Dermis blood vessel endothelial cell (primary cell): Measurements from ENCODE around the gene USP51. TPM values are rescaled to one million over a fixed set of nuclear protein-coding genes. Genes with fewer than 3 reads are reported as not detected.
"Not testable (repeated sequence)": the region's sequence is repeated elsewhere in the genome, so short reads cannot be mapped to it uniquely, and the experiment has no call there.

Experiments
- DNase-seq: peaks from one replicate; pipeline ENCODE4 v3.0.0; 2010
- total RNA-seq: library from RNA; depleted of rRNA; stranded (reverse); fragments of >200 nt; gene quantifications from 2 replicates; pipeline ENCODE4 v1.2.3, GENCODE V29; 2014

The USP51 gene
- 1.2 and 1.9 TPM in 2 replicates for total RNA-seq

DNA sequence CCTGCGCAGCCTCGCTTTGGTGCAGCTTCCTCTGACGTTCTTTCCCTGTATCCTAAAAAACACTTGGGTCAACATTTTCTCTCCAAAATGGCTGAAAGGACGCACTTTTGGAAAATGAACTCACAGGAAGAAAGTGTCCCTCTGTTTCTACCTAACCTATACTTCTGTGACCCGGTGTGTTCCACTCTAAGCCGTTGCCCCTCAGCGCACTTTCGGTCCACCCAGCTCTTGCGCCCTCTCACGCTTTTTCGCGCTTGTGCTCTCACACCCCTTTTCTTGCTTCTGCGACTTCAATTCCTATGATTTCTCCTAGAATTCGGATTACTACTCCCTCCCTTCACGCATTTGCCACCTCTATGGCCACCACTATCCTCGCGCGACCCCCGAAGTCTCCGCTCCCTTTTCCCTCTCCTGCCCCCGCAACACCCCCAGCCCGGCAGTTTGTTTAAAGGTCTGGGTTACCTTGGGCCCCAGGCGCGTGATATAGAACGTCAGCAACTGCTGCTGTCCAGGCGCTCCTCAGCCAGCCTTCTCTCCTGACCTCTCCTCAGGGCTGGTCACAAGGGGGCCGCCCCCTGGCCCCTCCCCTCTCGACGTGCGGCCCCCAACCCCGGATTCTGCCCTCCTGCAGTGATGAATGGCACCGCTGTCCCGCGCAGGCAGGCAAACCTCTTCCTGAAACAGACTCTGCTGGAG, at the start of gene USP51:
Gene USP51 (minus strand): TSS at position 535 of the 696 bp plus-strand sequence. CDS start 909 bp downstream, outside the sequence.
- peak; percentile 38 for DNase-seq

DNA sequence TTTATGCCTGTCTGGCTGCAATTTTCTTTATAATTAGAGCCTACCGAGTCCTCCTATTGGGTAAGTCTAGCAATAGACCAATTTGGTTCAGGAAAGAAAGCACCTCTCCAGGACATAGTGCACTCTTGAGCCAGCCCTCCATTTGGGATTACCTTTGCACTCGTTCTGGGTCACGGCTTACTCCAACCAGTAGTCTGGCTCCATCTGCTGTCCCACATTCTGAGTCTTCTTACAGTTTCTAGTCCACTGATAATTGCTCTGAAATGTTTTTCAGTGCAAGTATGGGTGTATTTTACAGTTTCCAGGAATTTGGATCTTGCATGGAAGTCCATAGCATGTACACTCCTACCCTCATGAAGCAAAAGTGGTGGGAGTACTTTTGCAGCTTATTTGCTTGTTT, 34.8 kb upstream of the USP51 start:
- no peak for DNase-seq

DNA sequence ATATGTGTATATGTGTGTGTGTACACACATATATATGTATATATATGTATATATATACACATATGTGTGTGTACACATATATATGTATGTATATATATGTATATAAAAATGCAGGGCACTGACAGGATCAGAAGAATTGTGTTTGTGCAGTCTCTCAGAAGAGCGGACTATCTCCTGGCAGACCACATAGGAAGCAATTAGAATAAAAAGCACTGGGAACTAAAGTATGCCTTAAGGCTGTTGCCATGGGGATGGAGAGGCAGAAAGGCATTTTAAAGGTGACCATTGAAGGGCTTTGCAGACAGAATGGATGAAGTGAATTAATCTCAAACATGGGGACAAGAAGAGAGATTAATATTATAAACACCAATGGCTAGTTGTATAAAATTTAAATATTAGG, 33.7 kb upstream of the USP51 start:
- no peak for DNase-seq

DNA sequence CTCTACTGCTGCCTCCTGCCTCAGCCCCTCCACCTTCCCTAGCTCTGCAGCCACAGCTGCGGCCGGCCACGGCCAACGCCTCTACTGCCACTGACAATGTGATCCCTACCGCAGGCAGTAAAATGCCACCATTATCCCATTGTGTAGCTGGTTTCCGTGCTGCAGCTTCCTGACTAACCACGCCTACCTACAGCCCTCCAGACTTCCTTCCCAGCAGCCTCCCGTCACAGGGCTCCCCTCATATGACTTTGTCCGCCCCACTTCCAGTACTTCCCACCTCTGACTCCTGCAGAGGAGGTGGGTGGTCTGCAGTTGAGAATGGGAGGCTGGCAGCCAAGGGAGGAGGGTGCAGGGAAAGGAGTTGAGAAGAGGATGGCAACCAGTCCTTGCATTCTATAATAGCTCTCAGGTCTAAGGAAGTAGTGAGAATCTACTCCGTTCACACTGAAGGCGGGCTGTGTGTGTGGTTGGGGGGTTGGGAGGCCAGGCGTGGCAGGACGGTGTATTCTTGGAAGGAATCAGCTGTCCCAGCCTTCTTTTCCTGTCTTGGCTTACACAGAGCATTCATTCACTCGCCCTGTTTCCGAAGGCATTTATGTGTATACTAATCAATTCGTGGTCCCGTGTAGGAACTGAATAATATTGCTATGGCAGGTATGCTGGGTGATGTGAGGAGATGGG, 33.1 kb upstream of the USP51 start:
- peak; percentile 42 for DNase-seq

DNA sequence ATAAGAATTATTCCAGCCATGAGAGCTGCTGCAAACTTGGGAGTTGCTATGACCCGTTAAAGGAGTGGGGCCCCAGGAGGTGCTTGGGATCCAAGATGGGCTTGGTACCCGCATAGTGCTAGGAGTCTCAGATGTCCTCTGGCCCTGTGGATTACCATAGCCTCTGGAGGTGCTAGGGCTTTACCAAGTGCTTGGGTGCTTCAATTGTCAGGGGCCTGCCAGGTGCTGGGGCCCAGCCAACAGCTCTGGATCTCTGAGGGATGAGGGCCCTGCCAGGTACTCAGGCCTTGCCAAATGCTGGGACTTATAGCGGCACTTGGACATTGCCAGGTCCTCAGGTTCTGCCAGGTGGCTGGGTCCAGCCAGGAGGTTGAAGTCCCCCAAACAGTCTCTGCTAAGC, 32.0 kb upstream of the USP51 start:
- no peak for DNase-seq

DNA sequence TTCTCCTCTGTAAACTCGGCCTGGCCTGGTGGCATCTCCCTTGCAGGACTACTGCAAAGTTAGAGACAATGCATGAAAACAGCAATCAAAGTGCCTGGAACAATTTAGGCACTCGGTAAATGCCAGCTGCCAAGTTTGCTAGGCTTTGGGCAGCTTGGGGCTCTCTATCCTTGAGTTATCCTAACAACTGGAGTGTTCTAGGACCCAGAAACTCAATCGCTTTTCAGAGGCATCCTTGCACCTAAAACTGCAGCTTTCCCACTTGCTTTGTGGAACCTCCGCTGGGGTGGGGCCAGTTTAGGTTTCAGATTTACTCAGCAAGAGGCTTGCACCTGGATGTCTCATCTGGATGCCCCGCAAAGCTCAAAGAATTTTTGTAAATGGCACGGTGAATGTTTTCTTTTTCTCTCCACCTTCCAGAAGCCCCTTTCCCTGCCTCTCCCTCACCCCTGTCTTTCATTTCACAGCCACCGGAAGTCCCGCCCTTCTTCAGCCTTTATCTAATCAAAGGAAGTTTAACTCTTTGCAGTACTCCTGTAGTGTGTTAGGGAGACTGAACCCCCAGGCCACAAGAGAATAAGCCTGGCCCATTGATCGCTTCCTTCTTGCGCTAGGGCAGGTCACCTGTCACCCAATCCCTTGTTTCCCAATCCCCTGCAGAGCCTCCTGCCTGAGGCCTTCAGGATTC, 27.3 kb upstream of the USP51 start:
- DNase-seq: not testable (repeated sequence)

DNA sequence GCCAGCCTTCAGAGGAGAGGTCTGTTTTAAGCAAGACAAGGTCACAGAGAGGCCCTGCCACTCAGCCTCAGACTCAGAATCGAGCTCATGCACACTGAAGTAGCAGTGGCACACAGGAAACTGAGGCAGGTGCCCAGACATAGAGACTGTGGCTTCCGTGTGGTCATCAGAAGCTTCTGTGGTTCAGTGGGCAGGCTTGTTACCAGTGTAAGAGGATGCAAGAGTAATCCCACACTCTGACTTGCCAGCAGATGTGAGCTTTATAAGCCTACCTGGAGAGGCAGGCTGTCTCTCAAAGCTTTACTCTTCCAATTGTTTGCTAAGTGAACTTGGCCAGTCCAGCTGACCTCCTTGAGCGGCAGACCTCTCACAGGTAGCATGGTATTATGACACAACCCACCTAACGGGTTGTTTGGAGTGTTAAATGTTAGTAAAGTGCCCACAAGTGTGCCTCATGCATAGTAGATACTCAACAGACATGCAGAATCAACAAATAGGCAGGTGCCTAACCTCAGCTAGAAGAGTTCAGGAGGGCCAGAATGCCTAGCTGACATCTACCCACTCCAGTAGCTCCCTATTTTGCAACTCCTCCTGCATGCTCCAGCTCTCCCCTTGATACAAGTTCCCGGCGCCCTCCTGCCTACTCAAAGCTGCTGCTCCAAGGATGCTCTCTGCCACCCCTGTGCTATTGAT, 23.5 kb upstream of the USP51 start:
- DNase-seq: not testable (repeated sequence)

DNA sequence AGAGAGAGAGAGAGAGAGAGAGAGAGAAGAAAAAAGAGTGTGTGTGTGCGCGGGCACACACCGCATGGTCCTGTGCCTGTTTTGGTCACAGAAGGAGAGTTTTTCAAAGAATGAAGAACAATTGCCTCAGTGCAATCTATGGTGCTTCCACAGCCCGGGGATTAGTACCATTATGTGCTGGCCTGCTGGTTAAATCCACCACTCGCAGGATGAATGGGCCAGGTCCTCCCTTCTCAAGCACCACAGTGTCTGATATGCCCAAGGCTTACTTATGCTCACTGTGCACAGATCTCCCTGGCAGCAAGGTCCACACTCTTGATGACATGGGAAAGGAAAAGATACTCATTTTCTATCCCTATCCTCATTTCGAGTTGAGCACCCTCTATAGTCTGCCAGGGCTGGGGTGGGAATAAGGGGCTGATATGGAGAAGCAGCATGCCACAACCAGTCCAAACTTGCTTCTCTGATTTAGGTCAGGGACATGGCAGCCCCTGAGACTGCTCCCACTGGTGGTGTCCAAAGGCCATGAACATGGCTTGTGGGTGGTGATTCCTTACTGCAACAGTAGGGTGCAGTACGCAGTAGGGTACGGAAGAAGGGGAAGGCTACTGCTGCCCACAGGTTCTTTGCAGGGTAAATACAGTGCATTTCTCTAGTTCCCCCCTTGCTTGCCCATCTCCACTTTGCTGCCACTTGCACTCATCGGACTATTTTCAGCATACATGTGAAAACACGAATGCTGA, 18.9 kb upstream of the USP51 start:
- not testable (repeated sequence) for DNase-seq

DNA sequence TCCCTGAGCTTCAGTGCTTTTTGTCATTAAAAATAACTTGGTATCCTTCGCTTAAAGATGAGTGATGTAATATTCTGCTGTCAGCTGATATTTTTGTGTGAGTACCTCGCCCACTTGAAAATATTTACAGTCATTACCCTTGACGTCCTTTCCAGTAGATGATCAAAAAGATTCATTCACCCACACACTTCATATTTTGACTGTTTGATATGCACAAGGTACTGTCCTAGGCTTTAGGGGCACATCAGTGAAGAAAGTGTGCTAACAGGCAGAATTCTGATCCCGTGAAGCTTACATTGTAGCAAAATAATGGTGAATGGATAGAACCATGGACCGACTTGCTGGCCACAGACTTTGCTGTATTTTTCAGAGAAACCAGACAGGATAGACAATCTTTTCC, 18.1 kb upstream of the USP51 start:
- DNase-seq: not testable (repeated sequence)

DNA sequence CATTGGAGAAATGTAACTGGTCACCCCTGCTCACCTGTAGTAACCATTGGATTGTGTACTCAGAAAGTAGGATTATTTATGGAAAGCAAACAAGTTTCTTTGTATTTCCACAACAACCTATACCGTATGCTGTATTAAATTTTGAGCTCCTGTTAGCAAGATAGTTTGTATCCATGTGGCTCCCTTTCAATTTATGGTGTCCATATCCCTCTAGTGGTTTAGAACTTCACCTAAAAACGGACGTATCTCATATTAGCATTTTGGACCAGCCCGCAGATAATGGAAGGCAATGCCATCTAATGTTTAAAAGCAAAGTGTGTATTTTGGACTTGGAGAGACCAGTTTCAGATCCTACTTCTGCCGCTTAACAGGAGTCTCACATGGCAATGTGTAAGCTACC, 17.4 kb upstream of the USP51 start:
- not testable (repeated sequence) for DNase-seq

DNA sequence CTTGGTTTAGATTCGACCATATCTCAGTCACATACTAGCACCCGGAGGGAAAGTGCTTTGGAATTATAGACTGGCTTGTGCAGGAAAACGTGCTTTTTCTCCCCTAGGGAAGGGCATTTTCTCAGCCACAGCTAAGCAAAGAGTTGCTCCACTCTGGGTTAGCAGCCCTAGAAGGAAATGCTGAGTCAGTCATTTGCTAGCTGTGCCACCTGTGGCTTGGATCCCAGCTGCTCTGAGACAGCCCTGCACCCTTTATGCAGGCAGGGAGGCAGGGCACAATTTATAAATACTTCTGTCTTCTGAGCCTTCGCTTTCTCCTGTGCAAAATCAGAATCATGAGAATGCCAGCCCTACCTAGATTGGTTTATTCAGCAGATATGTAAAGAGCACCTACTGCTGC, 1.3 kb upstream of the USP51 start:
- no peak for DNase-seq

DNA sequence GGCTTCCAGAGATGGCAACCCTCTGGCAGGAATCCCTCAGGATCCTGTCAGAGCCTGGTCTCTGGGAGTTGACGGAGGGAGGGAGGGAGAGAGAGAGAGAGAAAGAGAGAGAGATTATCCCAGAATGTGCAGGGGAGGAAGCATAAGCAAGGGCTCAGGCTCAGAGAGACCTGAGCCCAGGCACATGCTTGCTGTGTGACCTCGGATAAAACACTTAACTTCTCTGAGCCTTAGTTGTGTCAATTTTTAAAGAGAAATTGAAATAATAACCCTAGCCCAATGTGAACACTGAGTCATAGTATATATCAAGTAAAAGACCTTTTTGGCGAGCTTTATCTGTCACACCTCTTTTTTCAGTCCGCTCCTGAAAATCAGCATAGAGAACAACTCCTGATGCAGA, 473 bp upstream of the USP51 start:
- no peak for DNase-seq

DNA sequence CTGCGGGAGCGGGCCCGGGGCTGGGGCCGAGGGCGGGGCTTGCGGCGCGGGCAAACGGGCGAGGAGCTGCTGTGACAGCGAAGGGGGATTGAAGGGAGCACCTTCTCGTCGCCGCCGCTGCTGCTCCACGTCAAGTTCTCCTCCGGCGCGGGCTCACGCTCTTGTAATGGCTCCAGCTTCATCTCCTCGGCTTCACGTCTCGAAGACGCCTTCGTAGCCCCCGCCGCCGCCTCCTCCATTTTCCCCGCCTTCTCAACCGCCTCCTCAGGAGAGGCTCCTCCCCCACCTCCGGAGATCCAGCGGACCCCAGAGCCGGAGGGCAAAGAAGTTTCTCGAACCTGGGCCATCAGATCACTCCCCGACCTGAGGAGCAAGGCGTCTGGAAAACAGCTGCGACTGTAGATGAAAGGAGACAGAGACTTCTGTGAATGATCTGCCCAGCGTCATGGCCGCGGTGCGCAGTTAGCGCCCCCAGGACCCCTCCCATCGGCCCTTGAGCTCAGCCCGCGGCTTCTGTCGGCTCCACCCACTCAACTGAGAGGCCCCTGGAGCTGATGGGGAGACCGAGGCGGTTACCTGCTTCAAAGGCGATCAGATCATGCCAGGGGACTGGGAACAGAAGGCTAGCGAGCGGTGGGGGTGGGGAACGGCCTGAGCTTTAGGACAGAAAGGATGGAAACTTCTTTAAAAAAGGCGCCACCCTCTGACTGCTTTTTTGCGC, 895 bp downstream of the USP51 start:
- DNase-seq: peak; percentile 59

DNA sequence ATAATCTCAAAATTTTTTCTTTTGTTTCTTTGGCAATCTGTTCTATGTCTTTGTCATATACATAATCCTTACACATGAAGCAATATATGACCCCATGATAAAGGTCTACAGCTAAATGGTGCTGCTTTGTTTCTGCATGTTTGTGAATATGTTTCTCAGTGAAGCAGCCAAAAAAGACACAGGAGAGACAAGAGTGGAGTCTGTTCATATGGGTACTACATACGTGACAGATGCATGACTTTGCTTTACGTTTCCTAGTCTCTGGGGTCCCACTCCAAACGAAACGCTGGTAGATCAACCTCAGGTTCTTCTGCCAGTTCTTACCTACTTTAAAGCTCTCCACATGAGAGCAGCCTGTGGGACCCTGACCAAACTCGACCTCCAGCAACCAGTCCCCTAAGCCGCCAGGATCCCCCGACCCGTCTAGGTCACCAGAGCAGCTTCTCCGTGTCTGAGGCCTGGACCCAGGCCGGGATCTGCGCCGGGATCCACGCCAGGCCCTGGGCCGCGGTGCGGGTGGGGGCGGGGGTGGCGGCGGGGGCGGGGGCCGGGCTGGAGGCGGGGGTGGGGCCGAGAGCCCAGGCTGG, 1.5 kb downstream of the USP51 start:
- no peak for DNase-seq

- no peak for DNase-seq
Observed at GRCh38 chrX:55487143-55487542, 2.5 kb downstream of the USP51 start.

- peak; percentile 14 for DNase-seq
Observed at GRCh38 chrX:55486736-55487135, 2.9 kb downstream of the USP51 start.

DNA sequence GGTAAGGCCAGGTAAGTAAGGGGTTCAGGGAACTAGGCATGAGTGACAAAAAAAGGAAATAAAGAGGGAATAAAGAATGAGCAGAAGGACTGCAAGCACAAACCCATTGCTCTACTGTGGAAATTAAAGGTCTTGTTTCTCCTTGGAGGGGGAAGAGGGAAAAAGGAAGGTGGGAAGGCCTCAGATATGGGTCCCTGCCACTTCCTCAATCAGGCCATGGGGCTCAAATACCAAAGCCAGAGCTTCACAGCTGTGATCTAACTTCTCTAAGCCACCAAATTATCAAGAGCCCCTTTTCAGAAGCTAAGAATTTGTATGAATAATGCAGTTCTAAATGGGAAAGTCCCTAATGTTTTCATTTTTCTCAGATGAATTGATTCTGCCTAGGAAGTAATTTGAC, 4.7 kb downstream of the USP51 start:
- DNase-seq: no peak

DNA sequence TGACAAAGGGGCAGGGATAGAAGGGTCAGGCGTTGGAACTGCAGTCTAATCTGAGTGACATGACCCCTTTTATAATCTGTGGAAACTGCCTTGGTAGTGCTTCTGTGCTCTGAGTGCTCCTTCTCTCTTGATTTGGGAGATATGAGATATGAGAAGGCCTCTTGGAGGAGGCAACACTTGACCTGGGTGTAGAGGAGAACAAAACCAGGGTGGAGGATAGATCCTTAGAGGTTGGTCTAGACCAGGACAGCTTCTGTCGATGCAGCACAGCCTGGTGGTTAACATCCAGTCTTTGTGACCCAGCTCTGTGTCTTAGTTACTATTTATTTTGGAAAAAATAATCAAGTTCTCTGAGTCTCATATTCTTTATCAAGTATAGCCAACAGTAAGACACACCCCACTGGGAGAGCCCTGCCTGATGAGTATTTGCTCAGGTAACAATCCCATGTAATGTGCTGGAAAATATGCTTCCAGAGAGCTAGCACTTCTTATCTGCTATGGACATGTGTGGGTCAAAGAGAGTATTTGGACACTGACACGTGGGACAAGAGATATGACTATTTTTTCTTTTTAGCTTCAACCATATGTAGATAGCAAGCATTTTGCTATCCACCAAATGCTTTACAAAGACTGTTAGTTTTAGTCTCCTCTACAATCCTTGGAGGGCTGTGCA, 9.1 kb downstream of the USP51 start:
- no peak for DNase-seq

DNA sequence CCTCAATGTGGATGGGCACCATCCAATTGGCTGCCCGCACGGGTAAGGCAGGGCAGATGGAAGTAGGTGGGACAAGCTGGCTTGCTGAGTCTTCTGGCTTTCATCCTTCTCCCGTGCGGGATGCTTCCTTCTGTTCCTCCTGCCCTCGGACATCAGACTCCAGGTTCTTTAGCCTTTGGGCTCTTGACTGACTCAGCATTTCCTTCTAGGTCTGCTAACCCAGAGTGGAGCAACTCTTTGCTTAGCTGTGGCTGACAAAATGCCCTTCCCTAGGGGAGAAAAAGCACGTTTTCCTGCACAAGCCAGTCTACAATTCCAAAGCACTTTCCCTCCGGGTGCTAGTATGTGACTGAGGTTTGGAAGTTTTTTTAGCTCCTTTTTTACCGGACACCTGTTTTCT, 9.7 kb downstream of the USP51 start:
- DNase-seq: not testable (repeated sequence)

GRCh38 chrX:55465791-55466190, 23.9 kb downstream of the USP51 start:
- not testable (repeated sequence) for DNase-seq

- not testable (repeated sequence) for DNase-seq
Observed at GRCh38 chrX:55465108-55465507, 24.5 kb downstream of the USP51 start.
